Calu3 (cell line): ENCODE results near the gene APBA2. TPM values are rescaled to one million over a fixed set of nuclear protein-coding genes. Genes with fewer than 3 reads are reported as not detected.

ENCODE experiments used
- BruUV-seq: library from RNA; stranded (reverse); fragments of 400-500 nt; replicated peaks from 2 replicates; lab custom pipeline; 2021; lab: Mats Ljungman, UMichigan
- CTCF ChIA-PET: fragments of 300-600 bp; sonication (Branson Sonifier 250); formaldehyde crosslinking; loops from one replicate; lab custom pipeline; 2022; ENCODE audit warnings: antibody characterized with exemption; lab: Charles Lee
- DNase-seq: peaks from one replicate; pipeline ENCODE4 v3.0.0; 2022
- H3K27ac Mint-ChIP-seq: one replicate; pipeline ENCODE4 v1.8.0; 2022; ENCODE audit warnings: mixed read lengths; ENCODE audit not compliant: unreplicated experiment
- H3K27me3 Mint-ChIP-seq: one replicate; pipeline ENCODE4 v1.8.0; 2022; ENCODE audit warnings: mixed read lengths; ENCODE audit not compliant: unreplicated experiment
- H3K36me3 Mint-ChIP-seq: one replicate; pipeline ENCODE4 v1.8.0; 2022; ENCODE audit warnings: mild to moderate bottlenecking, moderate library complexity, mixed read lengths; ENCODE audit not compliant: insufficient read depth, unreplicated experiment
- H3K4me1 Mint-ChIP-seq: one replicate; pipeline ENCODE4 v1.8.0; 2022; ENCODE audit warnings: mild to moderate bottlenecking, low read depth, mixed read lengths; ENCODE audit not compliant: unreplicated experiment
- H3K4me3 Mint-ChIP-seq: one replicate; pipeline ENCODE4 v1.8.0; 2022; ENCODE audit warnings: mild to moderate bottlenecking, low read depth, moderate library complexity, mixed read lengths; ENCODE audit not compliant: unreplicated experiment
- H3K9me3 Mint-ChIP-seq: one replicate; pipeline ENCODE4 v1.8.0; 2022; ENCODE audit warnings: low read depth, mixed read lengths; ENCODE audit not compliant: unreplicated experiment
- intact Hi-C: fragments of 100-400 bp; cut with micrococcal nuclease; formaldehyde crosslinking; loops from one replicate; pipeline ENCODE4 v1.10.0; 2022; ENCODE audit not compliant: unreplicated experiment
- total RNA-seq: library from RNA; stranded (reverse); gene quantifications from 2 replicates; pipeline ENCODE4 v1.2.3, GENCODE V29; 2022
- TF ChIP-seq, protein P1 (sequence below): fragments of 200-600 bp; IDR thresholded peaks from one replicate; pipeline ENCODE4 v1.8.0; 2022; ENCODE audit warnings: antibody characterized with exemption; ENCODE audit not compliant: unreplicated experiment

The APBA2 gene
- total RNA-seq, 1 experiment from 2014 or later = not detected

DNA sequence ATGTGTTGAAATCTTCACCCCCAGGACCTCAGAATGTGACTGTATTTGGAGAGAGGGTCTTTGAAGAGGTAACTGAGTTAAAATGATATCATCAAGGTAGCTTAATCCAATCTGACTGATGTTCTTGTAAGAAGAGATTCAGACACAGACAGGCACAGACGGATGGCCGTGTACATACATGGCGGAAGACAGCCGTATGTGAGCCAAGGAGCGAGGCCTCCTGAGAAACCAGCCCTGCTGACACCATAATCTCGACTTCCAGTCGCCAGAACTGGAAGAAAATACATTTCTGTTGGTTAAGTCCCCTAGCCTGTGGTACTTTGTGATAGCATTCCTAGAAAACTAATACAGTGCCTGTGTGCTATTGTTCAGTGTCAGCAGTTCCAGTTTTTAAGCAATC lies 73.6 kb downstream of the APBA2 start:
- no TSS peak for BruUV-seq
- Mint-ChIP-seq H3K9me3 (no peaks in the 10 kb centered on the region), H3K36me3 (no peaks in the 10 kb centered on the region), H3K4me1 (no peaks in the 10 kb centered on the region), H3K27me3 (no peaks in the 10 kb centered on the region), H3K4me3 (no peak overlapping the region), H3K27ac (no peak overlapping the region)
- intact Hi-C loops = no loop called here
- no peak for DNase-seq
- CTCF ChIA-PET = no interaction called here
- TF ChIP-seq, protein P1, sequence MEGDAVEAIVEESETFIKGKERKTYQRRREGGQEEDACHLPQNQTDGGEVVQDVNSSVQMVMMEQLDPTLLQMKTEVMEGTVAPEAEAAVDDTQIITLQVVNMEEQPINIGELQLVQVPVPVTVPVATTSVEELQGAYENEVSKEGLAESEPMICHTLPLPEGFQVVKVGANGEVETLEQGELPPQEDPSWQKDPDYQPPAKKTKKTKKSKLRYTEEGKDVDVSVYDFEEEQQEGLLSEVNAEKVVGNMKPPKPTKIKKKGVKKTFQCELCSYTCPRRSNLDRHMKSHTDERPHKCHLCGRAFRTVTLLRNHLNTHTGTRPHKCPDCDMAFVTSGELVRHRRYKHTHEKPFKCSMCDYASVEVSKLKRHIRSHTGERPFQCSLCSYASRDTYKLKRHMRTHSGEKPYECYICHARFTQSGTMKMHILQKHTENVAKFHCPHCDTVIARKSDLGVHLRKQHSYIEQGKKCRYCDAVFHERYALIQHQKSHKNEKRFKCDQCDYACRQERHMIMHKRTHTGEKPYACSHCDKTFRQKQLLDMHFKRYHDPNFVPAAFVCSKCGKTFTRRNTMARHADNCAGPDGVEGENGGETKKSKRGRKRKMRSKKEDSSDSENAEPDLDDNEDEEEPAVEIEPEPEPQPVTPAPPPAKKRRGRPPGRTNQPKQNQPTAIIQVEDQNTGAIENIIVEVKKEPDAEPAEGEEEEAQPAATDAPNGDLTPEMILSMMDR = no peak

GRCh38 chr15:28960979-28961378 lies 75.2 kb downstream of the APBA2 start:
- H3K4me1 Mint-ChIP-seq = no peaks in the 10 kb centered on the region
- no peaks in the 10 kb centered on the region for H3K36me3 Mint-ChIP-seq
- H3K9me3 Mint-ChIP-seq = no peaks in the 10 kb centered on the region
- H3K27me3 Mint-ChIP-seq = no peaks in the 10 kb centered on the region
- H3K27ac Mint-ChIP-seq = no peak overlapping the region
- DNase-seq = no peak
- intact Hi-C loops = no loop called here
- BruUV-seq = no TSS peak
- CTCF ChIA-PET = no interaction called here
- no peak overlapping the region for H3K4me3 Mint-ChIP-seq
- TF ChIP-seq, protein P1 = no peak

GRCh38 chr15:28961391-28961790 lies 75.6 kb downstream of the APBA2 start:
- intact Hi-C loops = no loop called here
- CTCF ChIA-PET = no interaction called here

GRCh38 chr15:28962851-28963710 lies 77.3 kb downstream of the APBA2 start:
- Mint-ChIP-seq H3K36me3 (no peaks in the 10 kb centered on the region), H3K27ac (no peak overlapping the region), H3K9me3 (no peaks in the 10 kb centered on the region), H3K4me3 (no peak overlapping the region), H3K4me1 (no peaks in the 10 kb centered on the region), H3K27me3 (no peaks in the 10 kb centered on the region)
- TF ChIP-seq, protein P1 = no peak
- DNase-seq = no peak
- CTCF ChIA-PET = no interaction called here
- BruUV-seq = no TSS peak
- intact Hi-C loops = no loop called here

More at GRCh38 chr15:28961391-28961790, 75.6 kb downstream of the APBA2 start:
- H3K4me1 Mint-ChIP-seq = no peaks in the 10 kb centered on the region
- TF ChIP-seq, protein P1 = no peak
- no peaks in the 10 kb centered on the region for H3K36me3 Mint-ChIP-seq
- DNase-seq = no peak
- no TSS peak for BruUV-seq
- no peaks in the 10 kb centered on the region for H3K27me3 Mint-ChIP-seq
- H3K4me3 Mint-ChIP-seq = no peak overlapping the region
- H3K27ac Mint-ChIP-seq = no peak overlapping the region
- H3K9me3 Mint-ChIP-seq = no peaks in the 10 kb centered on the region
